GM12892 (cell line): Measurements from ENCODE around the gene IMMT.

Experiments used
- POLR2AphosphoS5 ChIP-seq: IDR thresholded peaks from 2 replicates; pipeline ENCODE4 v1.6.1; 2011; ENCODE audit warnings: low read depth, low read length, control low read depth
- TAF1 ChIP-seq: IDR thresholded peaks from 2 replicates; pipeline ENCODE4 v1.6.1; 2011; ENCODE audit warnings: low read depth, mild to moderate bottlenecking, control low read depth, low read length, borderline replicate concordance

GRCh38 chr2:86231680-86232372 is 36.6 kb upstream of the IMMT start:
- TF ChIP-seq POLR2AphosphoS5, result no peak
- no peak for TF ChIP-seq TAF1
